IPS-15b (cell line): ENCODE data around the gene POLR3GL.

Source experiments
- H3K27me3 ChIP-seq: one replicate; pipeline ENCODE4 v1.6.1; 2013; ENCODE audit warnings: low read length; ENCODE audit not compliant: control insufficient read depth, insufficient read depth
- H3K36me3 ChIP-seq: one replicate; pipeline ENCODE4 v1.6.1; 2013; ENCODE audit warnings: low read length; ENCODE audit not compliant: control insufficient read depth, insufficient read depth
- H3K4me1 ChIP-seq: one replicate; pipeline ENCODE4 v1.6.1; 2013; ENCODE audit warnings: mild to moderate bottlenecking, low read length; ENCODE audit not compliant: control insufficient read depth, insufficient read depth
- H3K4me3 ChIP-seq: one replicate; pipeline ENCODE4 v1.5.1; 2013; ENCODE audit warnings: low read depth, low read length
- H3K9ac ChIP-seq: one replicate; pipeline ENCODE4 v1.6.1; 2013; ENCODE audit warnings: low read depth, mild to moderate bottlenecking, low read length
- H3K9me3 ChIP-seq: one replicate; pipeline ENCODE4 v1.6.1; 2013; ENCODE audit warnings: mild to moderate bottlenecking, low read length; ENCODE audit not compliant: control insufficient read depth, insufficient read depth

The POLR3GL gene

GRCh38 chr1:145962157-145963102 is 2.1 kb upstream of the POLR3GL start:
- no peak overlapping the region for H3K9ac ChIP-seq
- peak overlapping the region; percentile 88 for H3K4me3 ChIP-seq
- no peaks in the 10 kb centered on the region for H3K36me3 ChIP-seq
- H3K27me3 ChIP-seq, result peaks cover 55% of the 10 kb centered on the region
- H3K4me1 ChIP-seq, result peaks cover 10% of the 10 kb centered on the region
- H3K9me3 ChIP-seq, result no peaks in the 10 kb centered on the region

GRCh38 chr1:145963265-145964019 is 1.0 kb upstream of the POLR3GL start:
- H3K9me3 ChIP-seq, result no peaks in the 10 kb centered on the region
- no peak overlapping the region for H3K9ac ChIP-seq
- peak overlapping the region; percentile 88 for H3K4me3 ChIP-seq
- no peaks in the 10 kb centered on the region for H3K36me3 ChIP-seq
- H3K4me1 ChIP-seq, result peaks cover 10% of the 10 kb centered on the region
- peaks cover 50% of the 10 kb centered on the region for H3K27me3 ChIP-seq

GRCh38 chr1:145965119-145965744 is 742 bp downstream of the POLR3GL start:
- Histone ChIP-seq H3K9me3 (no peaks in the 10 kb centered on the region), H3K27me3 (peaks cover 32% of the 10 kb centered on the region), H3K4me3 (peak overlapping the region; percentile 38), H3K4me1 (peaks cover 6% of the 10 kb centered on the region), H3K9ac (no peak overlapping the region), H3K36me3 (no peaks in the 10 kb centered on the region)

- H3K36me3 ChIP-seq, result no peaks in the 10 kb centered on the region
- H3K9ac ChIP-seq, result no peak overlapping the region
- peaks cover 6% of the 10 kb centered on the region for H3K4me1 ChIP-seq
- H3K27me3 ChIP-seq, result peaks cover 18% of the 10 kb centered on the region
- no peak overlapping the region for H3K4me3 ChIP-seq
- H3K9me3 ChIP-seq, result no peaks in the 10 kb centered on the region
Observed at GRCh38 chr1:145967288-145967687, 2.8 kb downstream of the POLR3GL start.

GRCh38 chr1:145972580-145972979 is 8.1 kb downstream of the POLR3GL start:
- H3K9me3 ChIP-seq, result no peaks in the 10 kb centered on the region
- H3K9ac ChIP-seq, result no peak overlapping the region
- H3K27me3 ChIP-seq, result no peaks in the 10 kb centered on the region
- H3K36me3 ChIP-seq, result no peaks in the 10 kb centered on the region
- H3K4me1 ChIP-seq, result peaks cover 3% of the 10 kb centered on the region
- no peak overlapping the region for H3K4me3 ChIP-seq

GRCh38 chr1:145974721-145975120 is 10.2 kb downstream of the POLR3GL start:
- Histone ChIP-seq H3K4me1 (peaks cover 19% of the 10 kb centered on the region), H3K27me3 (no peaks in the 10 kb centered on the region), H3K9ac (no peak overlapping the region), H3K9me3 (no peaks in the 10 kb centered on the region), H3K4me3 (no peak overlapping the region), H3K36me3 (no peaks in the 10 kb centered on the region)

- no peaks in the 10 kb centered on the region for H3K9me3 ChIP-seq
- H3K36me3 ChIP-seq, result no peaks in the 10 kb centered on the region
- H3K4me1 ChIP-seq, result peaks cover 21% of the 10 kb centered on the region
- H3K4me3 ChIP-seq, result no peak overlapping the region
- no peaks in the 10 kb centered on the region for H3K27me3 ChIP-seq
- no peak overlapping the region for H3K9ac ChIP-seq
Observed at GRCh38 chr1:145975216-145975615, 10.7 kb downstream of the POLR3GL start.

- Histone ChIP-seq H3K4me1 (peaks cover 23% of the 10 kb centered on the region), H3K9ac (no peak overlapping the region), H3K9me3 (no peaks in the 10 kb centered on the region), H3K27me3 (no peaks in the 10 kb centered on the region), H3K36me3 (no peaks in the 10 kb centered on the region), H3K4me3 (peak overlapping the region; percentile 6)
Observed at GRCh38 chr1:145977016-145977415, 12.5 kb downstream of the POLR3GL start.

- no peak overlapping the region for H3K9ac ChIP-seq
- no peaks in the 10 kb centered on the region for H3K9me3 ChIP-seq
- H3K27me3 ChIP-seq, result no peaks in the 10 kb centered on the region
- peaks cover 23% of the 10 kb centered on the region for H3K4me1 ChIP-seq
- peak overlapping the region; percentile 6 for H3K4me3 ChIP-seq
- H3K36me3 ChIP-seq, result no peaks in the 10 kb centered on the region
Observed at GRCh38 chr1:145977486-145978470, 13.3 kb downstream of the POLR3GL start.

- no peaks in the 10 kb centered on the region for H3K36me3 ChIP-seq
- no peaks in the 10 kb centered on the region for H3K27me3 ChIP-seq
- no peak overlapping the region for H3K4me3 ChIP-seq
- no peaks in the 10 kb centered on the region for H3K9me3 ChIP-seq
- H3K4me1 ChIP-seq, result peaks cover 23% of the 10 kb centered on the region
- H3K9ac ChIP-seq, result no peak overlapping the region
Observed at GRCh38 chr1:145978471-145978853, 14.0 kb downstream of the POLR3GL start.
